ENCODE results near the gene HES1.

DNA sequence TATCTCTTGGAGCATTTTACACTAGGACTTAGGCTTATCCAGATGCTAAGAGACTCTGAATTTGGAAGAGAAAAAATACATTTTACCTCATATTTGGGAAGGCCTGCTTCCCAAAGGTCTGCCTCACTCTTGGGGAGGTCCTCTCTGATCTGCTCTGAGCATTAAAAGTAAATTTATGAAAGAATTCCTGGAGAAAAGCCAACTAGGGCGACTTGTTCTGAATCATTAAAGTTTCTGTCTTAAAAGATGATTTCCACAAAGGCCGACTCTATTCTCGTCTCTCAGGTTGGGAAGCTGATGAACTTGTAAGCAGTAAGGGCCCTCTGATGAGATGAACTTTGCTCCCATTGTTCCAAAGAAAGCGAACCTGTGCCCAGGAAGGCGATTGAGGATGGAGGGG, 48.7 kb upstream of the HES1 start:
- TF ChIP-seq POLR2AphosphoS5 (IDR thresholded peaks at IDR 0.05) (no peak), POLR2A (IDR thresholded peaks at IDR 0.05) (no peak), EP300 (IDR thresholded peaks at IDR 0.05) (no peak)
- TF ChIP-seq, protein P1, sequence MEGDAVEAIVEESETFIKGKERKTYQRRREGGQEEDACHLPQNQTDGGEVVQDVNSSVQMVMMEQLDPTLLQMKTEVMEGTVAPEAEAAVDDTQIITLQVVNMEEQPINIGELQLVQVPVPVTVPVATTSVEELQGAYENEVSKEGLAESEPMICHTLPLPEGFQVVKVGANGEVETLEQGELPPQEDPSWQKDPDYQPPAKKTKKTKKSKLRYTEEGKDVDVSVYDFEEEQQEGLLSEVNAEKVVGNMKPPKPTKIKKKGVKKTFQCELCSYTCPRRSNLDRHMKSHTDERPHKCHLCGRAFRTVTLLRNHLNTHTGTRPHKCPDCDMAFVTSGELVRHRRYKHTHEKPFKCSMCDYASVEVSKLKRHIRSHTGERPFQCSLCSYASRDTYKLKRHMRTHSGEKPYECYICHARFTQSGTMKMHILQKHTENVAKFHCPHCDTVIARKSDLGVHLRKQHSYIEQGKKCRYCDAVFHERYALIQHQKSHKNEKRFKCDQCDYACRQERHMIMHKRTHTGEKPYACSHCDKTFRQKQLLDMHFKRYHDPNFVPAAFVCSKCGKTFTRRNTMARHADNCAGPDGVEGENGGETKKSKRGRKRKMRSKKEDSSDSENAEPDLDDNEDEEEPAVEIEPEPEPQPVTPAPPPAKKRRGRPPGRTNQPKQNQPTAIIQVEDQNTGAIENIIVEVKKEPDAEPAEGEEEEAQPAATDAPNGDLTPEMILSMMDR (IDR thresholded peaks at IDR 0.05), result no peak
